H9 (cell line): ENCODE data around the gene CDCA7L. TPM values are rescaled to one million over a fixed set of nuclear protein-coding genes. Genes with fewer than 3 reads are reported as not detected.

Experiments
- DNase-seq: peaks from one replicate; pipeline ENCODE4 v3.0.0-alpha.2; 2017
- H2AFZ ChIP-seq: one replicate; pipeline ENCODE4 v1.6.1; 2013; ENCODE audit warnings: mild to moderate bottlenecking, low read length, control low read depth, moderate library complexity
- H2AK5ac ChIP-seq: 2 replicates; pipeline ENCODE4 v1.6.1; 2013; ENCODE audit warnings: low read length, control low read depth, mixed read lengths; ENCODE audit not compliant: insufficient read length
- H2BK120ac ChIP-seq: one replicate; pipeline ENCODE4 v1.6.1; 2013; ENCODE audit warnings: low read depth, mild to moderate bottlenecking, low read length, control low read depth, inconsistent platforms; ENCODE audit not compliant: poor library complexity, severe bottlenecking
- H2BK12ac ChIP-seq: 2 replicates; pipeline ENCODE4 v1.6.1; 2013; ENCODE audit warnings: low read length, control low read depth, mixed read lengths, low read depth; ENCODE audit not compliant: insufficient read length
- H2BK15ac ChIP-seq: 2 replicates; pipeline ENCODE4 v1.6.1; 2013; ENCODE audit warnings: low read depth, low read length, control low read depth
- H2BK20ac ChIP-seq: one replicate; pipeline ENCODE4 v1.6.1; 2013; ENCODE audit warnings: low read depth, mild to moderate bottlenecking, low read length, control low read depth, inconsistent platforms; ENCODE audit not compliant: poor library complexity, severe bottlenecking
- H2BK5ac ChIP-seq: 2 replicates; pipeline ENCODE4 v1.6.1; 2013; ENCODE audit warnings: low read length, control low read depth, mixed read lengths; ENCODE audit not compliant: insufficient read length
- H3K14ac ChIP-seq: 2 replicates; pipeline ENCODE4 v1.6.1; 2013; ENCODE audit warnings: low read length, control low read depth; ENCODE audit not compliant: insufficient read depth
- H3K18ac ChIP-seq: 2 replicates; pipeline ENCODE4 v1.6.1; 2013; ENCODE audit warnings: low read depth, mild to moderate bottlenecking, mixed read lengths, low read length, control low read depth; ENCODE audit not compliant: insufficient read length
- H3K23ac ChIP-seq: 2 replicates; pipeline ENCODE4 v1.6.1; 2013; ENCODE audit warnings: low read length, control low read depth, mixed read lengths, low read depth; ENCODE audit not compliant: insufficient read length
- H3K23me2 ChIP-seq: 2 replicates; pipeline ENCODE4 v1.6.1; 2013; ENCODE audit warnings: low read depth, mild to moderate bottlenecking, mixed read lengths, low read length, control low read depth; ENCODE audit not compliant: insufficient read length, poor library complexity, severe bottlenecking
- H3K27ac ChIP-seq: 2 replicates; pipeline ENCODE4 v1.5.1; 2013; ENCODE audit warnings: low read length, control low read depth, mixed read lengths, low read depth; ENCODE audit not compliant: insufficient read length
- H3K27me3 ChIP-seq: 2 replicates; pipeline ENCODE4 v1.6.1; 2013; ENCODE audit warnings: low read length, control low read depth, inconsistent platforms; ENCODE audit not compliant: insufficient read depth
- H3K4ac ChIP-seq: 2 replicates; pipeline ENCODE4 v1.6.1; 2013; ENCODE audit warnings: low read depth, mild to moderate bottlenecking, control low read depth, inconsistent platforms, low read length, moderate library complexity
- H3K4me1 ChIP-seq: 2 replicates; pipeline ENCODE4 v1.6.1; 2013; ENCODE audit warnings: low read length, control low read depth, inconsistent platforms; ENCODE audit not compliant: insufficient read depth
- H3K4me2 ChIP-seq: 2 replicates; pipeline ENCODE4 v1.6.1; 2013; ENCODE audit warnings: low read length, control low read depth, mixed read lengths; ENCODE audit not compliant: insufficient read length, insufficient read depth
- H3K56ac ChIP-seq: 2 replicates; pipeline ENCODE4 v1.6.1; 2013; ENCODE audit warnings: low read depth, mild to moderate bottlenecking, mixed read lengths, low read length, control low read depth; ENCODE audit not compliant: insufficient read length
- H3K79me1 ChIP-seq: 2 replicates; pipeline ENCODE4 v1.6.1; 2013; ENCODE audit warnings: low read depth, mild to moderate bottlenecking, moderate library complexity, low read length, control low read depth, inconsistent platforms; ENCODE audit not compliant: insufficient read depth, poor library complexity, severe bottlenecking
- H3K79me2 ChIP-seq: 2 replicates; pipeline ENCODE4 v1.6.1; 2013; ENCODE audit warnings: low read length, control low read depth, inconsistent platforms; ENCODE audit not compliant: insufficient read depth
- H3K9ac ChIP-seq: 2 replicates; pipeline ENCODE4 v1.6.1; 2013; ENCODE audit warnings: low read length, control low read depth, mixed read lengths; ENCODE audit not compliant: insufficient read length; ENCODE audit errors: extremely low read depth
- H3K9me3 ChIP-seq: one replicate; pipeline ENCODE4 v1.6.1; 2013; ENCODE audit warnings: low read depth, low read length, inconsistent platforms; ENCODE audit not compliant: control insufficient read depth
- H3T11ph ChIP-seq: one replicate; pipeline ENCODE4 v1.6.1; 2013; ENCODE audit warnings: mild to moderate bottlenecking, low read length, control low read depth, inconsistent platforms
- H4K20me1 ChIP-seq: one replicate; pipeline ENCODE4 v1.6.1; 2013; ENCODE audit not compliant: control insufficient read depth, insufficient read length, insufficient read depth
- H4K5ac ChIP-seq: 2 replicates; pipeline ENCODE4 v1.6.1; 2013; ENCODE audit warnings: low read depth, mild to moderate bottlenecking, mixed read lengths, low read length, control low read depth; ENCODE audit not compliant: insufficient read length
- H4K8ac ChIP-seq: replicated peaks from 2 replicates; pipeline ENCODE4 v1.6.1; 2013; ENCODE audit warnings: low read length, control low read depth, mixed read lengths, low read depth; ENCODE audit not compliant: insufficient read length
- H4K91ac ChIP-seq: 2 replicates; pipeline ENCODE4 v1.6.1; 2013; ENCODE audit warnings: low read depth, mild to moderate bottlenecking, moderate library complexity, mixed read lengths, low read length, control low read depth; ENCODE audit not compliant: insufficient read length
- H3K27ac Mint-ChIP-seq, 3 experiments: 2 replicates in 2 of 3; 3 replicates in 1 of 3; pipeline ENCODE4 v1.8.0; 2020 to 2021; ENCODE audit warnings: mixed read lengths in 3 of 3, mild to moderate bottlenecking in 1 of 3, moderate library complexity in 1 of 3
- H3K27me3 Mint-ChIP-seq: 2 replicates; pipeline ENCODE4 v1.8.0; 2021; ENCODE audit warnings: low read depth, mild to moderate bottlenecking, moderate library complexity, mixed read lengths
- H3K36me3 Mint-ChIP-seq, 3 experiments: 2 replicates in 2 of 3; 3 replicates in 1 of 3; pipeline ENCODE4 v1.8.0; 2020 to 2021; ENCODE audit warnings: low read depth in 3 of 3, mixed read lengths in 3 of 3; ENCODE audit not compliant: insufficient read depth in 1 of 3
- H3K4me1 Mint-ChIP-seq, 2 experiments: 2 replicates each; pipeline ENCODE4 v1.8.0; 2020; ENCODE audit warnings: mixed read lengths in 2 of 2
- H3K4me3 Mint-ChIP-seq, 2 experiments: 2 replicates in 1 of 2; 3 replicates in 1 of 2; pipeline ENCODE4 v1.8.0; 2020 to 2021; ENCODE audit warnings: mild to moderate bottlenecking in 2 of 2, mixed read lengths in 2 of 2, moderate library complexity in 1 of 2
- H3K9me3 Mint-ChIP-seq, 2 experiments: 2 replicates in 1 of 2; 3 replicates in 1 of 2; pipeline ENCODE4 v1.8.0; 2020; ENCODE audit warnings: mild to moderate bottlenecking in 2 of 2, mixed read lengths in 2 of 2, moderate library complexity in 1 of 2
- WGBS: extraction: QIAGEN DNeasy Blood & Tissue Kit; methylation state at CpG from one replicate; pipeline ENCODE4 v1.1.7; 2013; ENCODE audit warnings: missing lambda C conversion rate, low lambda C conversion rate, mixed read lengths; ENCODE audit not compliant: insufficient read length; ENCODE audit errors: extremely low coverage; 5-methylcytosine and 5-hydroxymethylcytosine counted together
- total RNA-seq: library from RNA; stranded (reverse); gene quantifications from 2 replicates; pipeline ENCODE4 v1.2.1, GENCODE V29; 2021
- TF ChIP-seq, protein P1 (sequence below): fragments of 200-600 bp; sonication (generic); conservative IDR thresholded peaks from 3 replicates; pipeline ENCODE4 v1.8.0; 2021; ENCODE audit warnings: antibody characterized with exemption, mild to moderate bottlenecking

Gene CDCA7L
- total RNA-seq, 1 experiment from 2014 or later, result 104 TPM

DNA sequence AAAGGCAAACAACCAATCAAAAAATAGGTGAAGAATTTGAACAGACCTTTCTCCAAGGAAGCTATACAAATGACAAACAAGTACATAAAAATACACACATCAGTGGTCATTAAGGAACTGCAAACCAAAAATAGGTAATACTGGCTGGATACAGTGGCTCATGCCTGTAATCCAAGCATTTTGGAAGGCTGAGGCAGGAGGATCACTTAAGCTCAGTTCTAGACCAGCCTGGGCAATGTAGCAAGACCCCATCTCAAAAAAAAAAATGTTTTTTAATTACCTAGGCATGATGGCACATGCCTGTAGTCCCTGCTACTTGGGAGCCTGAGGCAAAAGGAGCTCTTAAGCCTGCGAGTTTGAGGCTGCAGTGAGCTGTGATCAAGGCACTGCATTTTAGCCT lies 19.3 kb downstream of the CDCA7L start:
- Histone ChIP-seq H2BK5ac (no peak overlapping the region), H4K91ac (no peak overlapping the region), H2BK12ac (no peak overlapping the region), H3K4me2 (no peak overlapping the region), H3K23me2 (no peaks in the 10 kb centered on the region), H3K14ac (no peak overlapping the region), H4K20me1 (no peaks in the 10 kb centered on the region), H2BK120ac (no peak overlapping the region), H3K4ac (no peak overlapping the region), H3K56ac (no peak overlapping the region), H3K18ac (no peak overlapping the region), H2BK20ac (no peak overlapping the region), H4K8ac (no peak overlapping the region), H4K5ac (no peak overlapping the region), H3K4me1 (no peaks in the 10 kb centered on the region), H2BK15ac (no peak overlapping the region), H2AFZ (no peak overlapping the region), H2AK5ac (no peak overlapping the region), H3K9me3 (no peaks in the 10 kb centered on the region), H3K79me1 (peaks cover 5% of the 10 kb centered on the region), H3K27ac (no peak overlapping the region), H3K9ac (no peak overlapping the region), H3K79me2 (peaks cover 5% of the 10 kb centered on the region; the same call in 1 of the 2 replicates), H3T11ph (no peak overlapping the region), H3K27me3 (no peaks in the 10 kb centered on the region), H3K23ac (no peak overlapping the region)
- H3K36me3 Mint-ChIP-seq, result peaks cover 7 to 20% (median 12%) of the 10 kb centered on the region in 3 experiments
- H3K27me3 Mint-ChIP-seq, result no peaks in the 10 kb centered on the region
- no peak overlapping the region for H3K27ac Mint-ChIP-seq
- H3K4me3 Mint-ChIP-seq, result no peak overlapping the region
- peaks cover 13 to 16% of the 10 kb centered on the region in 2 experiments for H3K9me3 Mint-ChIP-seq
- TF ChIP-seq, protein P1, sequence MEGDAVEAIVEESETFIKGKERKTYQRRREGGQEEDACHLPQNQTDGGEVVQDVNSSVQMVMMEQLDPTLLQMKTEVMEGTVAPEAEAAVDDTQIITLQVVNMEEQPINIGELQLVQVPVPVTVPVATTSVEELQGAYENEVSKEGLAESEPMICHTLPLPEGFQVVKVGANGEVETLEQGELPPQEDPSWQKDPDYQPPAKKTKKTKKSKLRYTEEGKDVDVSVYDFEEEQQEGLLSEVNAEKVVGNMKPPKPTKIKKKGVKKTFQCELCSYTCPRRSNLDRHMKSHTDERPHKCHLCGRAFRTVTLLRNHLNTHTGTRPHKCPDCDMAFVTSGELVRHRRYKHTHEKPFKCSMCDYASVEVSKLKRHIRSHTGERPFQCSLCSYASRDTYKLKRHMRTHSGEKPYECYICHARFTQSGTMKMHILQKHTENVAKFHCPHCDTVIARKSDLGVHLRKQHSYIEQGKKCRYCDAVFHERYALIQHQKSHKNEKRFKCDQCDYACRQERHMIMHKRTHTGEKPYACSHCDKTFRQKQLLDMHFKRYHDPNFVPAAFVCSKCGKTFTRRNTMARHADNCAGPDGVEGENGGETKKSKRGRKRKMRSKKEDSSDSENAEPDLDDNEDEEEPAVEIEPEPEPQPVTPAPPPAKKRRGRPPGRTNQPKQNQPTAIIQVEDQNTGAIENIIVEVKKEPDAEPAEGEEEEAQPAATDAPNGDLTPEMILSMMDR, result no peak
- no peak for DNase-seq
- peaks cover 57 to 59% of the 10 kb centered on the region in 2 experiments for H3K4me1 Mint-ChIP-seq
- WGBS, result no CpG with 5 or more reads among the region's 1 CpG
